HepG2 (cell line): ENCODE measurements around the gene AHCY. TPM values are rescaled to one million over a fixed set of nuclear protein-coding genes. Genes with fewer than 3 reads are reported as not detected.

Experiments
- ATAC-seq: fragments of 200-7000 bp; cut with Tn5 transposase; 3 replicates; pipeline ENCODE4 v1.9.1; 2020; ENCODE audit warnings: mild to moderate bottlenecking, moderate library complexity
- BruUV-seq: library from RNA; stranded (reverse); fragments of 400-500 nt; replicated peaks from 2 replicates; lab custom pipeline; 2021; lab: Mats Ljungman, UMichigan
- CTCF ChIA-PET: fragments of 300-600 bp; formaldehyde crosslinking; extraction: SDS; loops from one replicate; lab custom pipeline; 2021; ENCODE audit warnings: low total read pairs, inconsistent platforms, low intra/inter-chr PET ratio; lab: Yijun Ruan, JAX
- POLR2A ChIA-PET: fragments of 350-600 bp; sonication (Branson Sonifier 250); formaldehyde crosslinking; loops from one replicate; lab custom pipeline; 2020; ENCODE audit warnings: antibody characterized with exemption, inconsistent platforms; lab: Yijun Ruan, JAX
- DNase-seq: peaks from one replicate; pipeline ENCODE4 v3.0.0-alpha.2; 2015; ENCODE audit warnings: low spot score
- FAIRE-seq: peaks from 3 replicates; lab custom pipeline; 2011; peaks lifted over from hg19 to GRCh38; lab: Jason Lieb, UNC
- H2AFZ ChIP-seq: one replicate; pipeline ENCODE4 v1.6.1; 2011; ENCODE audit warnings: low read length, inconsistent platforms
- H3K27ac ChIP-seq: fragments of 300-600 bp; 3 replicates; pipeline ENCODE4 v1.8.0; 2011; ENCODE audit warnings: mixed run types, mild to moderate bottlenecking, mixed read lengths, low read length, inconsistent platforms; ENCODE audit not compliant: insufficient read depth; ENCODE audit errors: extremely low read length
- H3K27me3 ChIP-seq, 2 experiments: fragments of 200-600 bp in 1 of 2; 2 replicates in 1 of 2; 3 replicates in 1 of 2; pipeline versions ENCODE4 v1.6.0 to v1.8.0; 2011; ENCODE audit warnings: low read length in 2 of 2, mild to moderate bottlenecking in 2 of 2, moderate library complexity in 2 of 2, inconsistent platforms in 1 of 2; ENCODE audit not compliant: insufficient read depth in 2 of 2, control insufficient read depth in 1 of 2
- H3K36me3 ChIP-seq, 2 experiments: fragments of 200-600 bp in 1 of 2; replicated peaks in 1 of 2; 2 replicates in 1 of 2; 3 replicates in 1 of 2; pipeline versions ENCODE4 v1.5.1 to v1.8.0; 2011; ENCODE audit warnings: low read length in 2 of 2, inconsistent platforms in 1 of 2; ENCODE audit not compliant: insufficient read depth in 2 of 2, control insufficient read depth in 1 of 2
- H3K4me1 ChIP-seq: 2 replicates; pipeline ENCODE4 v1.5.1; 2012; ENCODE audit warnings: low read length, inconsistent platforms; ENCODE audit not compliant: insufficient read depth
- H3K4me2 ChIP-seq: 2 replicates; pipeline ENCODE4 v1.6.0; 2011; ENCODE audit warnings: low read depth, low read length, inconsistent platforms
- H3K4me3 ChIP-seq, 3 experiments: fragments of 200-600 bp in 1 of 3; sonication (generic), shearing (Covaris generic) in 1 of 3; replicated peaks in 1 of 3; 2 replicates each; pipeline ENCODE4 v1.5.1; 2011 to 2016; ENCODE audit warnings: low read length in 3 of 3, inconsistent platforms in 2 of 3, low read depth in 2 of 3, mild to moderate bottlenecking in 2 of 3, control low read depth in 1 of 3, mixed read lengths in 1 of 3; ENCODE audit not compliant: insufficient read depth in 1 of 3
- H3K79me2 ChIP-seq: one replicate; pipeline ENCODE4 v1.6.1; 2011; ENCODE audit warnings: low read length, inconsistent platforms; ENCODE audit not compliant: insufficient read depth
- H3K9ac ChIP-seq: 2 replicates; pipeline ENCODE4 v1.6.0; 2011; ENCODE audit warnings: mild to moderate bottlenecking, low read depth, low read length, inconsistent platforms; ENCODE audit not compliant: insufficient read depth
- H3K9me3 ChIP-seq: 2 replicates; pipeline ENCODE4 v1.5.1; 2012; ENCODE audit warnings: mild to moderate bottlenecking, low read length
- H4K20me1 ChIP-seq: 2 replicates; pipeline ENCODE4 v1.6.0; 2011; ENCODE audit warnings: inconsistent platforms, mild to moderate bottlenecking, low read length, moderate library complexity; ENCODE audit not compliant: insufficient read depth
- CEBPB ChIP-seq: IDR thresholded peaks from 2 replicates; pipeline ENCODE4 v1.6.1; 2011; ENCODE audit warnings: low read depth, low read length, improper control_type of control experiment, borderline replicate concordance
- GZF1 ChIP-seq: sonication (generic); formaldehyde crosslinking; IDR thresholded peaks from 2 replicates; pipeline ENCODE4 v1.5.1; 2020; ENCODE audit warnings: mild to moderate bottlenecking, missing genetic modification reagents
- KDM5A ChIP-seq: fragments of 200-600 bp; sonication (generic); IDR thresholded peaks from 2 replicates; pipeline ENCODE4 v1.7.0; 2018; ENCODE audit warnings: antibody characterized with exemption, mild to moderate bottlenecking, low read length, borderline replicate concordance
- MEIS2 ChIP-seq: sonication (generic); formaldehyde crosslinking; IDR thresholded peaks from 2 replicates; pipeline ENCODE4 v1.9.0; 2021; ENCODE audit warnings: mild to moderate bottlenecking, missing genetic modification reagents
- SETDB1 ChIP-seq: sonication (generic); formaldehyde crosslinking; IDR thresholded peaks from 2 replicates; pipeline ENCODE4 v1.5.1; 2020; ENCODE audit warnings: missing genetic modification reagents, mild to moderate bottlenecking, borderline replicate concordance
- ZBTB44 ChIP-seq: sonication (generic); formaldehyde crosslinking; IDR thresholded peaks from 2 replicates; pipeline ENCODE4 v1.4.0; 2020; ENCODE audit warnings: missing genetic modification reagents
- ZFP90 ChIP-seq: sonication (generic); formaldehyde crosslinking; IDR thresholded peaks from 2 replicates; pipeline ENCODE4 v1.8.0; 2022; ENCODE audit warnings: missing genetic modification reagents, mild to moderate bottlenecking, inconsistent platforms, borderline replicate concordance
- ZNF121 ChIP-seq: sonication (generic); formaldehyde crosslinking; IDR thresholded peaks from 2 replicates; pipeline ENCODE4 v1.5.0; 2020; ENCODE audit warnings: mild to moderate bottlenecking, missing genetic modification reagents
- ZNF274 ChIP-seq: sonication (generic); formaldehyde crosslinking; IDR thresholded peaks from 2 replicates; pipeline ENCODE4 v1.5.1; 2020; ENCODE audit warnings: mild to moderate bottlenecking, missing genetic modification reagents
- WGBS: methylation state at CpG from one replicate; pipeline ENCODE4 v1.1.6; 2017; ENCODE audit warnings: low lambda C conversion rate; 5-methylcytosine and 5-hydroxymethylcytosine counted together
- in situ Hi-C: cut with HindIII; loops from 2 replicates; pipeline ENCODE4 v1.10.0; 2017; ENCODE audit warnings: low pct_unique_long_range_greater_than_20kb; ENCODE audit not compliant: extremely low pct_ligation_motif_present
- intact Hi-C: fragments of 100-400 bp; cut with micrococcal nuclease; formaldehyde crosslinking; loops from one replicate; pipeline ENCODE4 v1.10.0; 2022; ENCODE audit not compliant: unreplicated experiment
- polyA plus RNA-seq, 8 experiments: library from polyadenylated mRNA; depleted of rRNA in 3 of 8; stranded (reverse) in 7 of 8; unstranded in 1 of 8; fragments of >200 nt; fragmentation: Illumina TruSeq in 4 of 8; extraction: Trizol in 4 of 8; gene quantifications; 2 replicates each; pipeline versions ENCODE4 v1.2.1 to v1.2.3, GENCODE V29; 2011 to 2016; ENCODE audit warnings: low read depth in 4 of 8, missing spikeins in 1 of 8, mixed read lengths in 1 of 8; ENCODE audit not compliant: insufficient read depth in 1 of 8
- total RNA-seq, 5 experiments: library from RNA; depleted of rRNA; stranded (reverse); fragments of >200 nt; fragmentation: Illumina TruSeq; extraction: Trizol; gene quantifications; 2 replicates each; pipeline ENCODE4 v1.2.3, GENCODE V29; 2016; ENCODE audit warnings: low read depth in 1 of 5
- TF ChIP-seq, protein P1 (sequence below): sonication (generic); formaldehyde crosslinking; IDR thresholded peaks from 2 replicates; pipeline ENCODE4 v1.8.1; 2023; ENCODE audit warnings: mild to moderate bottlenecking, missing genetic modification reagents

AHCY gene
- total and polyA plus RNA-seq, 2 of the 13 experiments (the other 11 are each of a cell fraction or from before 2014, with no cell fraction given): 407 to 419 TPM

- no peaks in the 10 kb centered on the region for H3K9me3 ChIP-seq
- ATAC-seq (no peak), FAIRE-seq (no peak), DNase-seq (no peak)
- no peak overlapping the region for H3K4me2 ChIP-seq
- 0 out of 5 replicates have a peak, but pooled peaks cover 0 to 2% of the 10 kb centered on the region in 2 experiments for H3K27me3 ChIP-seq
- H2AFZ ChIP-seq: peak overlapping the region; percentile 2
- H3K4me3 ChIP-seq: no peak overlapping the region
- intact Hi-C loops (no loop called here), in situ Hi-C loops (no loop called here)
- no TSS peak for BruUV-seq
- no peaks in the 10 kb centered on the region for H3K36me3 ChIP-seq
- no peak overlapping the region for H3K27ac ChIP-seq
- CTCF ChIA-PET: no interaction called here
- peaks cover 60% of the 10 kb centered on the region for H3K4me1 ChIP-seq
- TF ChIP-seq SETDB1 (CRISPR knock-in tag): no peak
- TF ChIP-seq ZFP90 (CRISPR knock-in tag): 0 out of 2 replicates have a peak, but pooled peaks have one; percentile 52
- TF ChIP-seq ZBTB44: no peak
- peak; percentile 8; the same call in 1 of the 2 replicates for TF ChIP-seq MEIS2 (CRISPR knock-in tag)
- no peak for TF ChIP-seq CEBPB
- TF ChIP-seq ZNF121 (CRISPR knock-in tag): no peak
- TF ChIP-seq GZF1: no peak
- no peak for TF ChIP-seq KDM5A
- TF ChIP-seq, protein P1, sequence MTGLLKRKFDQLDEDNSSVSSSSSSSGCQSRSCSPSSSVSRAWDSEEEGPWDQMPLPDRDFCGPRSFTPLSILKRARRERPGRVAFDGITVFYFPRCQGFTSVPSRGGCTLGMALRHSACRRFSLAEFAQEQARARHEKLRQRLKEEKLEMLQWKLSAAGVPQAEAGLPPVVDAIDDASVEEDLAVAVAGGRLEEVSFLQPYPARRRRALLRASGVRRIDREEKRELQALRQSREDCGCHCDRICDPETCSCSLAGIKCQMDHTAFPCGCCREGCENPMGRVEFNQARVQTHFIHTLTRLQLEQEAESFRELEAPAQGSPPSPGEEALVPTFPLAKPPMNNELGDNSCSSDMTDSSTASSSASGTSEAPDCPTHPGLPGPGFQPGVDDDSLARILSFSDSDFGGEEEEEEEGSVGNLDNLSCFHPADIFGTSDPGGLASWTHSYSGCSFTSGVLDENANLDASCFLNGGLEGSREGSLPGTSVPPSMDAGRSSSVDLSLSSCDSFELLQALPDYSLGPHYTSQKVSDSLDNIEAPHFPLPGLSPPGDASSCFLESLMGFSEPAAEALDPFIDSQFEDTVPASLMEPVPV (CRISPR knock-in tag): no peak
- no peak for TF ChIP-seq ZNF274 (CRISPR knock-in tag)
- H3K9ac ChIP-seq: no peak overlapping the region
- H4K20me1 ChIP-seq: no peaks in the 10 kb centered on the region
- WGBS: 6% methylated on average over 2 of the region's 2 CpGs
- POLR2A ChIA-PET: interaction anchor here (1.1 to 1.9 kb wide), 2 partner anchors 11 to 187 kb away, joined by 3 to 6 read pairs; no protein-coding TSS in a partner anchor
- no peaks in the 10 kb centered on the region for H3K79me2 ChIP-seq
Observed at GRCh38 chr20:34324541-34324940, 21.4 kb upstream of the AHCY start.
